HepG2 (cell line): Measurements from ENCODE around the gene TDRD9. TPM values are rescaled to one million over a fixed set of nuclear protein-coding genes. Genes with fewer than 3 reads are reported as not detected.

ENCODE experiments used
- ATAC-seq: fragments of 200-7000 bp; cut with Tn5 transposase; 3 replicates; pipeline ENCODE4 v1.9.1; 2020; ENCODE audit warnings: mild to moderate bottlenecking, moderate library complexity
- BruUV-seq: library from RNA; stranded (reverse); fragments of 400-500 nt; replicated peaks from 2 replicates; lab custom pipeline; 2021; lab: Mats Ljungman, UMichigan
- CTCF ChIA-PET: fragments of 300-600 bp; formaldehyde crosslinking; extraction: SDS; loops from one replicate; lab custom pipeline; 2021; ENCODE audit warnings: low total read pairs, inconsistent platforms, low intra/inter-chr PET ratio; lab: Yijun Ruan, JAX
- POLR2A ChIA-PET: fragments of 350-600 bp; sonication (Branson Sonifier 250); formaldehyde crosslinking; loops from one replicate; lab custom pipeline; 2020; ENCODE audit warnings: antibody characterized with exemption, inconsistent platforms; lab: Yijun Ruan, JAX
- DNase-seq: peaks from one replicate; pipeline ENCODE4 v3.0.0-alpha.2; 2015; ENCODE audit warnings: low spot score
- FAIRE-seq: peaks from 3 replicates; lab custom pipeline; 2011; peaks lifted over from hg19 to GRCh38; lab: Jason Lieb, UNC
- H2AFZ ChIP-seq: one replicate; pipeline ENCODE4 v1.6.1; 2011; ENCODE audit warnings: low read length, inconsistent platforms
- H3K27ac ChIP-seq: fragments of 300-600 bp; 3 replicates; pipeline ENCODE4 v1.8.0; 2011; ENCODE audit warnings: mixed run types, mild to moderate bottlenecking, mixed read lengths, low read length, inconsistent platforms; ENCODE audit not compliant: insufficient read depth; ENCODE audit errors: extremely low read length
- H3K27me3 ChIP-seq, 2 experiments: fragments of 200-600 bp in 1 of 2; 2 replicates in 1 of 2; 3 replicates in 1 of 2; pipeline versions ENCODE4 v1.6.0 to v1.8.0; 2011; ENCODE audit warnings: low read length in 2 of 2, mild to moderate bottlenecking in 2 of 2, moderate library complexity in 2 of 2, inconsistent platforms in 1 of 2; ENCODE audit not compliant: insufficient read depth in 2 of 2, control insufficient read depth in 1 of 2
- H3K36me3 ChIP-seq, 2 experiments: fragments of 200-600 bp in 1 of 2; replicated peaks in 1 of 2; 2 replicates in 1 of 2; 3 replicates in 1 of 2; pipeline versions ENCODE4 v1.5.1 to v1.8.0; 2011; ENCODE audit warnings: low read length in 2 of 2, inconsistent platforms in 1 of 2; ENCODE audit not compliant: insufficient read depth in 2 of 2, control insufficient read depth in 1 of 2
- H3K4me1 ChIP-seq: 2 replicates; pipeline ENCODE4 v1.5.1; 2012; ENCODE audit warnings: low read length, inconsistent platforms; ENCODE audit not compliant: insufficient read depth
- H3K4me2 ChIP-seq: 2 replicates; pipeline ENCODE4 v1.6.0; 2011; ENCODE audit warnings: low read depth, low read length, inconsistent platforms
- H3K4me3 ChIP-seq, 3 experiments: fragments of 200-600 bp in 1 of 3; sonication (generic), shearing (Covaris generic) in 1 of 3; replicated peaks in 1 of 3; 2 replicates each; pipeline ENCODE4 v1.5.1; 2011 to 2016; ENCODE audit warnings: low read length in 3 of 3, inconsistent platforms in 2 of 3, low read depth in 2 of 3, mild to moderate bottlenecking in 2 of 3, control low read depth in 1 of 3, mixed read lengths in 1 of 3; ENCODE audit not compliant: insufficient read depth in 1 of 3
- H3K79me2 ChIP-seq: one replicate; pipeline ENCODE4 v1.6.1; 2011; ENCODE audit warnings: low read length, inconsistent platforms; ENCODE audit not compliant: insufficient read depth
- H3K9ac ChIP-seq: 2 replicates; pipeline ENCODE4 v1.6.0; 2011; ENCODE audit warnings: mild to moderate bottlenecking, low read depth, low read length, inconsistent platforms; ENCODE audit not compliant: insufficient read depth
- H3K9me3 ChIP-seq: 2 replicates; pipeline ENCODE4 v1.5.1; 2012; ENCODE audit warnings: mild to moderate bottlenecking, low read length
- H4K20me1 ChIP-seq: 2 replicates; pipeline ENCODE4 v1.6.0; 2011; ENCODE audit warnings: inconsistent platforms, mild to moderate bottlenecking, low read length, moderate library complexity; ENCODE audit not compliant: insufficient read depth
- KLF13 ChIP-seq: sonication (generic); formaldehyde crosslinking; IDR thresholded peaks from 2 replicates; pipeline ENCODE4 v1.4.0; 2020; ENCODE audit warnings: mild to moderate bottlenecking, missing genetic modification reagents
- ZNF687 ChIP-seq: sonication (generic); formaldehyde crosslinking; IDR thresholded peaks from 2 replicates; pipeline ENCODE4 v1.5.1; 2020; ENCODE audit warnings: mild to moderate bottlenecking, missing genetic modification reagents, moderate library complexity
- ZNF850 ChIP-seq: sonication (generic); formaldehyde crosslinking; conservative IDR thresholded peaks from 2 replicates; pipeline ENCODE4 v1.9.0; 2021; ENCODE audit warnings: mild to moderate bottlenecking, missing genetic modification reagents
- WGBS: methylation state at CpG from one replicate; pipeline ENCODE4 v1.1.6; 2017; ENCODE audit warnings: low lambda C conversion rate; 5-methylcytosine and 5-hydroxymethylcytosine counted together
- in situ Hi-C: cut with HindIII; loops from 2 replicates; pipeline ENCODE4 v1.10.0; 2017; ENCODE audit warnings: low pct_unique_long_range_greater_than_20kb; ENCODE audit not compliant: extremely low pct_ligation_motif_present
- intact Hi-C: fragments of 100-400 bp; cut with micrococcal nuclease; formaldehyde crosslinking; loops from one replicate; pipeline ENCODE4 v1.10.0; 2022; ENCODE audit not compliant: unreplicated experiment
- polyA plus RNA-seq, 8 experiments: library from polyadenylated mRNA; depleted of rRNA in 3 of 8; stranded (reverse) in 7 of 8; unstranded in 1 of 8; fragments of >200 nt; fragmentation: Illumina TruSeq in 4 of 8; extraction: Trizol in 4 of 8; gene quantifications; 2 replicates each; pipeline versions ENCODE4 v1.2.1 to v1.2.3, GENCODE V29; 2011 to 2016; ENCODE audit warnings: low read depth in 4 of 8, missing spikeins in 1 of 8, mixed read lengths in 1 of 8; ENCODE audit not compliant: insufficient read depth in 1 of 8
- total RNA-seq, 5 experiments: library from RNA; depleted of rRNA; stranded (reverse); fragments of >200 nt; fragmentation: Illumina TruSeq; extraction: Trizol; gene quantifications; 2 replicates each; pipeline ENCODE4 v1.2.3, GENCODE V29; 2016; ENCODE audit warnings: low read depth in 1 of 5

The TDRD9 gene
- total and polyA plus RNA-seq, 2 of the 13 experiments (the other 11 are each of a cell fraction or from before 2014, with no cell fraction given) = not detected

GRCh38 chr14:104034976-104035699 is 106.9 kb downstream of the TDRD9 start (continued):
- no peak for TF ChIP-seq ZNF687

- TF ChIP-seq ZNF850 (CRISPR knock-in tag) (no peak), KLF13 (CRISPR knock-in tag) (no peak)
- no peak overlapping the region for H3K4me2 ChIP-seq
- H2AFZ ChIP-seq = no peak overlapping the region
- no peaks in the 10 kb centered on the region for H4K20me1 ChIP-seq
- WGBS = 26% methylated on average over 6 of the region's 7 CpGs
- in situ Hi-C loops (no loop called here), intact Hi-C loops (no loop called here)
- ChIA-PET POLR2A (no interaction called here), CTCF (no interaction called here)
- FAIRE-seq (no peak), DNase-seq (no peak), ATAC-seq (no peak)
- H3K27me3 ChIP-seq = peaks cover 4 to 36% of the 10 kb centered on the region in 2 experiments; a peak in 3 of 5 replicates
- no peaks in the 10 kb centered on the region for H3K9me3 ChIP-seq
- no peak overlapping the region for H3K9ac ChIP-seq
- no peaks in the 10 kb centered on the region for H3K36me3 ChIP-seq
- no peak overlapping the region for H3K4me3 ChIP-seq
- H3K79me2 ChIP-seq = no peaks in the 10 kb centered on the region
- BruUV-seq = no TSS peak
- no peak overlapping the region for H3K27ac ChIP-seq
- H3K4me1 ChIP-seq = no peaks in the 10 kb centered on the region
Measured at GRCh38 chr14:104036212-104036611, 108.0 kb downstream of the TDRD9 start.
